Motor neuron (in vitro differentiated cells): Measurements from ENCODE around the gene SIK3. TPM values are rescaled to one million over a fixed set of nuclear protein-coding genes. Genes with fewer than 3 reads are reported as not detected.
"Not testable (repeated sequence)": the region's sequence is repeated elsewhere in the genome, so short reads cannot be mapped to it uniquely, and the experiment has no call there.

Source experiments
- ATAC-seq, 8 experiments: fragments of 200-7000 bp; cut with Tn5 transposase; replicated peaks in 6 of 8; 2 replicates each; pipeline ENCODE4 v1.8.0; 2021; ENCODE audit warnings: mild to moderate bottlenecking in 8 of 8, moderate library complexity in 8 of 8
- H3K27ac ChIP-seq, 2 donors: fragments of 250-450 bp; sonication (Bioruptor Pico); 2 replicates each; pipeline ENCODE4 v1.9.0; 2021; ENCODE audit warnings: antibody characterized with exemption in 2 of 2, mild to moderate bottlenecking in 2 of 2, moderate library complexity in 1 of 2
- H3K4me1 ChIP-seq, 2 donors: fragments of 250-450 bp; sonication (Bioruptor Pico); replicated peaks in 1 of 2; 2 replicates each; pipeline ENCODE4 v1.6.1; 2021; ENCODE audit warnings: antibody characterized with exemption in 2 of 2, mild to moderate bottlenecking in 2 of 2, moderate library complexity in 1 of 2
- H3K4me3 ChIP-seq, 5 donors: fragments of 250-450 bp; sonication (Bioruptor Pico); 2 replicates each; pipeline ENCODE4 v1.9.0; 2021; ENCODE audit warnings: antibody characterized with exemption in 5 of 5, mild to moderate bottlenecking in 5 of 5, moderate library complexity in 4 of 5
- WGBS, 10 experiments: fragments of 450-650 bp; shearing (Covaris generic); methylation state at CpG; one replicate each; pipeline ENCODE4 v1.0.0; 2022; 5-methylcytosine and 5-hydroxymethylcytosine counted together
- in situ Hi-C, 9 experiments: fragments of 400-800 bp; cut with MboI; loops; one replicate each; pipeline ENCODE4 v1.15.0; 2021; ENCODE audit warnings: low sequenced_read_pairs in 9 of 9, low pct_unique_long_range_greater_than_20kb in 2 of 9; ENCODE audit not compliant: unreplicated experiment in 9 of 9
- total RNA-seq, 8 experiments: library from RNA; unstranded; fragments of 300-600 nt; gene quantifications; 2 replicates each; pipeline versions ENCODE4 v1.2.3 to v1.2.4, GENCODE V29; 2022

Gene SIK3
- total RNA-seq, result 10 to 100 TPM; 12.7 to 34.3 (median 16.5) TPM

DNA sequence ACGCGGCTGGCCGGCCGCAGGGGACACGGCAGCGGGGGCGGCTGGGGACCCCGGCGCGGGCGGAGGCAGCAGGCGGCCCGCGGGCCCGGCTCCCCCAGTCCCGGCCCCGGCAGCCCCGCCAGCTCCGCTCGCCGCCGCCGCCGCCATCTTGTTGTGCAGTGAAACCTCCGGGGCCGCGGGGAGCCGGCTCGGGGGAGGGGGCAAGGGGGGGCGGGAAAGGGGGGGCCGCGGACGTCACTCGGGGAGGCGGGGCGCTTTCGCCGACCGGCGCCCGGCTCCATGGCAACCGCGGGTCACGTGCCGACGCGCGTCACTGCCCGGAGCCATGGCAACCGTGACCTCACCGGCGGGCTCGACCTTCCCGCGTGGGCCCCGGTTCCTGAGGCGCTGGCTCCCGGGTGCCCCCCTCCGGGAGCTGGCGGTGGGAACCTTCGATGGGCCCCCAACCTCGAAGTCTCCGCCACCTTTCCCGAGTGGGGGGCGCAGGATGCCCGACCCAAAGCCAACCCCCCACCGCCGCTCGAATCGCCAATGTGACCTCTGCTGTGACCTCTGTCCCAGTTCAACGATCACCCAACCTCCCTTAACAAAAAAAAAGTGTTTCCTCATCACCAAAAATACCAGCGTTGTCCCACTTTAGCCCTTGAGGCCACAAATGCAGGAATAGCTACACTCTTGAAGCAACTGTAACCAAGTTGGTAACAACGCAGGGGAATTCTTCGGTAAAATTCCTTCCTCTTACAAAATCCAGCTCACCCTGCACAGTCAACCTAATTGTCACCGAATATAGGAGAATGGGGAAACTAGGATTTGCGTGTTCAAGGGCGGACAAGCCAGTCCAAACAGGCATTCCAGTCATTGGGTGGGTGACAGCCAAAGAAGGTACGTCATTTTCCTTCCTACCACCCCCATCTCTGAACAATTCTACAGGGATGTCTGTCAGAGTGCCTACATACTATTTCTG, at the start of gene SIK3:
Gene SIK3, minus strand, starts transcription at position 160 of the 964 bp plus-strand sequence. Its CDS starts 13 bp downstream, at position 147.
- ATAC-seq, result peak; percentile 76 to 91 (median 87)
- Histone ChIP-seq H3K4me1 (peaks cover 26 to 34% of the 10 kb centered on the region in 2 donors), H3K27ac (peak within 1 kb of the TSS; percentile 90 to 95), H3K4me3 (peak within 1 kb of the TSS; percentile 84 to 99 (median 96))
- 7 to 88% (median 33%) methylated on average over 1 to 7 of the region's 78 CpGs; no CpG with 5 or more reads in 2 of the 10 experiments for WGBS, 10 experiments
- in situ Hi-C loops, result loop anchor here in 1 of 9 experiments (25.0 kb wide), 1 partner anchor 111 kb away; no protein-coding TSS in a partner anchor

DNA sequence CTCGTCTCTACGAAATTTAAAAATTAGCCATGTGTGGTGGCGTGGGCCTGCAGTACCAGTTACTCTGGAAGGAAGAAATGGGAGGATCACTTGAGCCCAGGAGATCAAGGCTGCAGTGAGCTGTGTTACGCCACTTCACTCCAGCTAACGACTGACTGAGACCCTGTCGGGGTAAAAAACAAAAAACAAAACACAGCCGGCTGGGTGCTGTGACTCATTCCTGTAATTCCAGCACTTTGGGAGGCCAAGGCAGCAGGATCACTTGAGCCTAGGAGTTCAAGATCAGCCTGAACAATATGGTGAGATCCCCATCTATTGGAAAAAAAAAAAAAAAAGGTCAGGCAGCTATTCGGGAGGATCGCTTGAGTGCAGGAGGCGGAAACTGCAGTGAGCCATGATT, 48.3 kb upstream of the SIK3 start:
- no peak for ATAC-seq
- peaks cover 8 to 16% of the 10 kb centered on the region in 2 donors for H3K4me1 ChIP-seq
- H3K27ac ChIP-seq, result no peak overlapping the region
- in situ Hi-C loops, result no loop called here
- H3K4me3 ChIP-seq, result no peak overlapping the region
- WGBS, 10 experiments, result 40 to 100% (median 79%) methylated on average over 1 to 10 of the region's 10 CpGs; no CpG with 5 or more reads in 2 of the 10 experiments

DNA sequence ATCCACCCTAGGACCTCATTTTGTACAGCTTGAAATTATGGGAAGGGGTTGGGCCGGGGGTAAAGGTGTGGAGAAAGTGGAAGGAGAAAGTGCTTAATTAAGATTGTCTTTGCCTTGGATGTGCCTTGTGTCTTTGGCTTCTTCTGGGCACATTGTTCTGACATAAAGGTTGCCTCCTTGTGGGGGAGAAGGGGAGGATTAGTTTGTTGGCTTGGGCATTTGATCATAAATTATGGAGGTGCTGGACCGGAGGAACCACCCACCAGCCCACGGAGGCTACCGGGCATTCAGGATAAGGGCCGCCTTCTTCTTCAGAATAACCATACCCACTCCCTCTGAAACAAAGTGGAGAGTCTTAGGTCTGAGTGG, 47.1 kb upstream of the SIK3 start:
- WGBS, 10 experiments, result 0 to 5% (median 0%) methylated on average over 1 to 5 of the region's 5 CpGs; no CpG with 5 or more reads in 3 of the 10 experiments
- peak overlapping the region; percentile 93 for H3K27ac ChIP-seq
- peak; percentile 4 to 30 (median 11) for ATAC-seq
- H3K4me1 ChIP-seq, result peaks cover 8 to 16% of the 10 kb centered on the region in 2 donors
- in situ Hi-C loops, result no loop called here
- peak overlapping the region; percentile 70 to 92 (median 86) for H3K4me3 ChIP-seq

DNA sequence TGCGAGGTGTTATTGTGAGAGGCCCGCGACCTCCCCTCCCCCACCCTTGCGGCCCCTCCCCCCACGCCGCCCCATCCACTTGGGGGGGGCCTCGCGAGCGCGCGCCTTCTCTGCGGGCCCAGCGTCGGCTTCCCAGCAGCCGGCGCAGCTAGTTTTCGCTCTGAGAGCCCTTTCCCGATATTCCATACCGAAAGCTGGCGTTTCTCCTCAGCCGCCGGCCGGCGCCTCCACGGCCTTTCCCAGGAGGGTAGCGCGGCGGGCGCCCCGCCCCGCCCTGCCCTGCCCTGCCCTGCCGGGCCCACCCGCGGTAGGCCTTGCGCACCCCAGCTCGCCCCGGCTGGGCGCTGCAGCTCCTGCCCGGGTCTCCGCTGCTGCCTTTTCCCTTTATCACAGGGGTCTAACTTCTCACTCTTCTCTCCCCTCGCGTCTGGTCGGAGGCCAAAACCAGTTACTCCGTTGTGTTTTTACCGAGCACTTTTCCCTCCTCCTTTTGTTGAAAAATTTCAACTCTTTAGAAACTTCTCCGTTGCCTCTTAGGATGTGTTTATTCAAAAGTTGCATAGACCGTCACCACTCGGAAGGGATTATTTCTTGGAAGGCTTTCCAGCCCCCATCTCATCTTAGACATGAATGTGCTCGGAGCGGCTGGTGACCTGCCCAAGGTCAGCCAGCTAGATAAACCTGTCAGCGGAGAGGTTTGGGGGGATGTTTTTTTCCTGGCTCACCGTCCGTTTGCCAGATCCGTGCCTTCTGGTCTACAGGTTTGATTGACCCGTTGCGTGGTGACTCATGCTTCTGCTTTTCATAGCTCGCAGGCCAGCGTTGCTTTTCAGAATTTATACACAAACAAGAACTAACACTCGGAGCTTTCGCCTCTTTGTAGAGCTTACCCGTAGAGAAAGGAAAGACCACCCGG, 46.5 kb upstream of the SIK3 start:
- Histone ChIP-seq H3K27ac (peak overlapping the region; percentile 93), H3K4me3 (peak overlapping the region; percentile 70 to 92 (median 86)), H3K4me1 (peaks cover 8 to 16% of the 10 kb centered on the region in 2 donors)
- peak; percentile 57 to 70 (median 66) for ATAC-seq
- 0 to 4% (median 0%) methylated on average over 1 to 12 of the region's 62 CpGs; no CpG with 5 or more reads in 1 of the 10 experiments for WGBS, 10 experiments
- in situ Hi-C loops, result no loop called here

DNA sequence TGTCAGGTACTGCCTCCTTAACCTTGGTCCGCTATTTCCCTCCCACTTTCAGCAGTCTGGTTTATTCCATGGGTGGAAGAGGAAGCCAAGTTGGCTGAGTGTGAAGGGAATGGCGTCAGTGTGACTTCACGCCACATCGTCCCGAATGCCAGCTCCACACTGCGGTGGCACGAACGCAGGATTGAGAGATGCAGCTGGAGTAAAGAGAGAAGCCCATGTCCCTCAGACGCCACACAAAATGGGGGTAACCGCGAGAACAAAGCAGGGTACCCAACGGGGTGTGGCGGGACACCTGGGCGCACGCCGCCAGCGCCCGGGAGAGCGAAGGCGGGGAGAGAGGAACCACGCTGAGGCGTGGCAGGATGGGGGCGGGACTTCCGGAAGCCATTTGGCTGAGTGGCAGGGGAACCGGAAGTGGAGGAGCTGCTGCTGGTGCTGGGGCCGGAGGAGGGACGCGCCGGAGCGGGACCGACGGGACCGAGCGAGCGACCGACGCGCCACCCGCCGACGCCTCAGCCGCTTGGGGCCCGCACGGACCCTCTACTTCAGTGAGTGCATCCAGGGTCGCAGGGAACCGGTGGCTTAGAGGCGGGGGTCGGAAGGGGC, 45.7 kb upstream of the SIK3 start, which contains the start of gene PAFAH1B2:
Gene PAFAH1B2, plus strand, starts transcription at position 417 of the 606 bp plus-strand sequence. CDS start 8,161 bp downstream, outside the sequence.
- Histone ChIP-seq H3K27ac (peak within 1 kb of the TSS; percentile 93), H3K4me1 (peaks cover 8 to 16% of the 10 kb centered on the region in 2 donors), H3K4me3 (peak within 1 kb of the TSS; percentile 70 to 92 (median 86))
- peak; percentile 90 to 96 (median 94) for ATAC-seq
- in situ Hi-C loops, result no loop called here
- 0 to 3% (median 0%) methylated on average over 1 to 8 of the region's 48 CpGs; no CpG with 5 or more reads in 4 of the 10 experiments for WGBS, 10 experiments

DNA sequence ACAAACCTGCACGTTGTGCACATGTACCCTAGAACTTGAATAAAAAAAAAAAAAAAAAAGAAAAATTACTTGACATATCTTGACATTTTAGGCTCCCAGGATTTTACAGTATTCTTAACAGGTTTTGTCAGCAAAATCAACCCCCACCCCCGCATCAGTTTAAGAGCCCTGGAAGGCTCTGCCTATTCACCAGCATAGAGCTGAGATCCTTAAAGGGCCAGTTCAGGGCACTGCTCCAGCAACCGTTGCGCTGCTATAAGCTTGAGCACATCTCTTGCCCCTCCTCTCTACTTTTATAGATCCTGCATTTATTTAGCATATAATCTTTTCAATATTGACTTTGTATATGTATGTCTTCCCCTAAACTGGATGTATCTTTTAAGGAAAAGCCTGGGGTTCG, 45.2 kb upstream of the SIK3 start:
- peak overlapping the region; percentile 70 to 92 (median 86) for H3K4me3 ChIP-seq
- 0 to 17% (median 8%) methylated on average over 1 to 5 of the region's 5 CpGs; no CpG with 5 or more reads in 2 of the 10 experiments for WGBS, 10 experiments
- H3K27ac ChIP-seq, result peak overlapping the region; percentile 93
- H3K4me1 ChIP-seq, result peaks cover 8 to 16% of the 10 kb centered on the region in 2 donors
- ATAC-seq, result peak; percentile 12 to 44 (median 32)
- in situ Hi-C loops, result no loop called here

DNA sequence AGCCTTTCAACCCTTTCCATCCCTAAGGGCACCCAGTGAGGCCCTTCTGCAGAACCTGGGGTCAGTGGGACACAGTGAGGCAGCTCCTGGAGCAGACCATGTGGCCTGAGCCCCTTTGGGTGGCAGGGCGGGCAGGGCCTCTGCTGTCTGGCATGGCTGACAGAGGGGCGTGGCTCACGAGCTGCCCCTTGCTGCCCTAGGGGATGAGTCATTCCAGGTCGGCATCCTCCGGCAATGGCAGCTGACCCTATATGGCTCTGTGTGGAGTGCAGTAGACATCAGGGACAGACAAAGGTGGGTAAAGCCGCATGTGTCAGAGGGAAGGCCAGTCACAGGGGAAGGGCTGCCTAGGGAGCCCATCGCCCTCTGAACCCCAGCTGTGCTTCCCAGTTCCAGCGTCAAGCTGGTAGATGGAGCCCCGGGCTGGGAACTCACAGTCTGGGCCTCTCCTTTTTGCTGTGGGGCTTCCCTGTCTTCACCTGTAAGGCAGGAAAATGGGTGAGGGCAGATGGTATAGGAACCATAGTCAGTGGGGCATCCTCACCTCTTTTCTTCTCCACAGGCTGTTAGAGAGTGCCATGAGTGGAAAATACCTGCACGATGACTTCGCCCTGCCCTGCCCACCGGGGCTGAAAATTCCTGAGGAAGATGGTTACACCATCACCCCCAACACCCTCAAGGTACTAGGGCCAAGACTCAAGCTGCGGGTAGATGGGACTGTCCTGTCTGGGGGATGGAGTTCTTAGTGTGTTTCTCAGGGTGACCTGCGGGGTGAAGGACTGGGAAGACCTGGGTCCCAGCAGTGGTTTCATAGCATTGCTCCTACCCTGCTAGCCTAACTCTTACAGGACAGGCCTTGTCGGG, 39.2 kb upstream of the SIK3 start:
- WGBS, 10 experiments, result no CpG with 5 or more reads among the region's 15 CpGs
- peak in 4 of 8 experiments; percentile 36 to 52 (median 47) for ATAC-seq
- in situ Hi-C loops, H3K4me3 ChIP-seq, H3K4me1 ChIP-seq, H3K27ac ChIP-seq: not testable (repeated sequence)

DNA sequence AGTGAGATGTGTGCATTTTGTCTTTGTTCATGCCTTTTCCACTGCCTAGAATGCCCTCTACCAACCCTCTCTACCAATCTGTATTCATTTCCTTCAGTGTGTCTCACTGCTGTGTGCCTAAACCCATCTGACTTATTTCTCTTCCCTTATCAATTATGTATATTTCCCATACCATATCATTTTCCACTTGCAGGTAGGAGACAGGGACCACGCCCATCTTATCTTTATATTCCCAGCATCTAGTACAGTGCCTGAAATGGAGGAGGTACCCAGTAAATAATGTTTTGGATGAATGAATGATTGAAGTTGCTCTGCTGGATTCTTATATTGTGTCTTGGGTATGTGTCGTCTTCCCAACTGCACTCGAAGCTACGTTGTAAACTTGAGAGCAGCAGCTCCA, 36.8 kb upstream of the SIK3 start:
- no CpG with 5 or more reads among the region's 4 CpGs for WGBS, 10 experiments
- H3K4me1 ChIP-seq, H3K4me3 ChIP-seq, ATAC-seq, H3K27ac ChIP-seq, in situ Hi-C loops: not testable (repeated sequence)

DNA sequence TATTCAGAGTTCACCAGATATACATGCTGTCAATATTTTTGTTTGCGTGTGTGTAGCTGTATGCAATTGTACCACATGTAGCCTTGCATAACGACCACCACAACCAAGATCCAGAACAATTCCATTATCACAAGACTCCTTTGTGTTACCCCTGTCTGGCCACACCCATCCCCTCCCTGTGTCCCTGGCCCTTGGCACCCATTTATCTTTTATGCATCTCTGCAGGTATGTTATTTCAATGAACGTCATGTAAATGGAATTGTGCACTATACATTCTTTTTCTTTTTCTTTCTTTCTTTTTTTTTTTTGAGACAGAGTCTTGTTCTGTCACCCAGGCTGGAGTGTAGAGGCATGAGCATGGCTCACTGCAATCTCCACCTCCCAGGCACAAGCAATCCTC, 36.2 kb upstream of the SIK3 start:
- H3K27ac ChIP-seq, result no peak overlapping the region
- H3K4me3 ChIP-seq, result no peak overlapping the region
- in situ Hi-C loops, result no loop called here
- ATAC-seq, result no peak
- 77 to 100% (median 88%) methylated on average over 1 to 3 of the region's 3 CpGs; no CpG with 5 or more reads in 6 of the 10 experiments for WGBS, 10 experiments
- H3K4me1 ChIP-seq, result no peaks in the 10 kb centered on the region

DNA sequence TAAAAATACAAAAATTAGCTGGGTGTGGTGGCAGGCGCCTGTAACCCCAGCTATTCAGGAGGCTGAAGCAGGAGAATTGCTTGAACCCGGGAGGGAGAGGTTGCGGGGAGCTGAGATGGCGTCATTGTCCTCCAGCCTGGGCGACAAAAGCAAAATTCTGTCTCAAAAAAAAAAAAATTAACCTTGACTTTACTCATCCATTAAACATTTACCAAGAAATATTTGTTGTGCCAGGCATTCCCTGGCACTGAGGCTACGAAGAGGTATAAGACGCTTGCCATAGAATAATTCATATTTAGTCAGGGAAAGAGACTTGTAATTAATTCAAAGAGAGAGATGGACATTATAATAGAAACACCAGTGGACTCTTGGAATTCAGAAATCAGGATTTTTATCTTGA, 32.7 kb upstream of the SIK3 start:
- H3K4me3 ChIP-seq, result no peak overlapping the region
- in situ Hi-C loops, result no loop called here
- ATAC-seq, result no peak
- H3K4me1 ChIP-seq, result no peaks in the 10 kb centered on the region
- no peak overlapping the region for H3K27ac ChIP-seq
- WGBS, 10 experiments, result 63 to 100% (median 78%) methylated on average over 1 to 5 of the region's 7 CpGs; no CpG with 5 or more reads in 3 of the 10 experiments

DNA sequence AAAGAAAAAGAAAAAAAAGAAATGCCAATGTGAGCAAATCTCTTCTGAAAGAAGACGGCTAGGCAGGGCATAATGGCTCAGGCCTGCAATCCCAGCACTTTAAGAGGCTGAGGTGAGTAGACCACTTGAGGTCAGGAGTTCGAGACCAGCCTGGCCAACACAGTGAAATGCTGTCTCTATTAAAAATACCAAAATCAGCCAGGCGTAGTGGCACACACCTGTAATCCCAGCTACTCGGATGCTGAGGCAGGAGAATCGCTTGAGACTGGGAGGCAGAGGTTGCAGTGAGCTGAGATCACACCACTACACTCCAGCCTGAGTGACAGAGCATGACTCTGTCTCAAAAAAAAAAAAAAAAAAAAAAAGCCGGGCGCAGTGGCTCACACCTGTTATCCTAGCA, 32.2 kb upstream of the SIK3 start:
- H3K27ac ChIP-seq, H3K4me1 ChIP-seq, H3K4me3 ChIP-seq, in situ Hi-C loops, ATAC-seq: not testable (repeated sequence)
- WGBS, 10 experiments, result 20 to 100% (median 87%) methylated on average over 1 to 5 of the region's 7 CpGs; no CpG with 5 or more reads in 2 of the 10 experiments
